Gastrocnemius medialis (tissue), 4 donors: Measurements from ENCODE around the gene FNDC10.

ENCODE experiments used
- CTCF ChIP-seq, 5 experiments: fragments of 450-650 bp in 3 of 5; fragments of 200-600 bp in 2 of 5; sonication (generic) in 2 of 5; IDR thresholded peaks in 4 of 5; conservative IDR thresholded peaks in 1 of 5; 1 replicate in 4 of 5; 2 replicates in 1 of 5; pipeline ENCODE4 v1.5.1; 2016 to 2019; ENCODE audit warnings: antibody characterized with exemption in 5 of 5, mild to moderate bottlenecking in 3 of 5, moderate library complexity in 3 of 5
- POLR2A ChIP-seq, 2 donors: fragments of 450-650 bp; IDR thresholded peaks; one replicate each; pipeline ENCODE4 v1.6.1; 2017; ENCODE audit warnings: antibody characterized with exemption in 2 of 2, mild to moderate bottlenecking in 2 of 2, moderate library complexity in 2 of 2

DNA sequence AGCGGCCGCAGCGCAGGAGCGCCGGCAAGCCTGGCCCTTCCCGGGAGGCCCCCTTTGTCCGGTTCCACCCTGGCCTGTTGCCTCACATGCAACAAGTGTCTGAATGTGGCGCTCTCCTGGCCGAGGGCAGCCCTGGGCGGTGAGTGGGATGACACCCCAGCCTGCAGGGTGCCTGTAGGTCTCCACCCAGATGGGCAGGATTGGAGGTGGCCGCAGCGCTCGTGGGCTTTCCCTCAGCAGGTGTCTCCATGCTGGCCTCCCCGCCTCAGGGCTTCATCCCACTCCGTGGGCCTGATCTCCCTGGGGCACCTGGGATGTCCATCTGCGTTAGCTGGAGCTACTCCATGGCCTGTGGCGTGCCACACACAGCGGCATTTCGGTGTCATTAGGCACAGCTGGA is 16.9 kb upstream of the FNDC10 start:
- TF ChIP-seq POLR2A (IDR thresholded peaks at IDR 0.05) (no peak), CTCF (IDR thresholded peaks at IDR 0.05 in 4 of 5, conservative IDR thresholded peaks at IDR 0.05 in 1 of 5) (no peak)
